ENCODE results near the gene KIF26A. TPM values are rescaled to one million over a fixed set of nuclear protein-coding genes. Genes with fewer than 3 reads are reported as not detected.

KIF26A gene
- total RNA-seq, 1 donor from 2014 or later = 20.0 TPM

DNA sequence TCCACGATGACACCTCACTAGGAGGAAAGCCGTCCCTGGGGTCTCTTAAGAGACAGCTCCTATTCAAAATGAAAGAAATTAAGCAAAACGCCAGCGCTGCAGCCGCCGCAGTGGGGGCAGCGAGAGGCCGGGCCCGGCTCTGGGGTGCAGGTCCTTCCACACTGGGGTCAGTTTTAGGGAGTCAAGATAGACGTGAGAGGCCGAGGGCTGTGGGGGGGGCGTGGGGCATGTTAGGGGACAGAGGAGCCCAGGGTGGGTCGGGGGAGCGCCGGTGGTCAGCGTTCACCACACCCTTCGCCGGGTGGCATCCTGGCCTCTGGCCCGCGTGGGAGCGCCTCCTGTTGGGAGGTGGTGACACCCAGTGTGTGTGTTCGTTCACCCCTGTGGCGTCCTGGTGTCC lies 25.7 kb downstream of the KIF26A start:
- Mint-ChIP-seq H3K9me3 (no peaks in the 10 kb centered on the region), H3K4me1 (no peaks in the 10 kb centered on the region), H3K27me3 (ENCODE audit: low read depth) (no peaks in the 10 kb centered on the region), H3K27ac (no peak overlapping the region), H3K36me3 (no peaks in the 10 kb centered on the region), H3K4me3 (no peak overlapping the region)
- TF ChIP-seq, protein P1, sequence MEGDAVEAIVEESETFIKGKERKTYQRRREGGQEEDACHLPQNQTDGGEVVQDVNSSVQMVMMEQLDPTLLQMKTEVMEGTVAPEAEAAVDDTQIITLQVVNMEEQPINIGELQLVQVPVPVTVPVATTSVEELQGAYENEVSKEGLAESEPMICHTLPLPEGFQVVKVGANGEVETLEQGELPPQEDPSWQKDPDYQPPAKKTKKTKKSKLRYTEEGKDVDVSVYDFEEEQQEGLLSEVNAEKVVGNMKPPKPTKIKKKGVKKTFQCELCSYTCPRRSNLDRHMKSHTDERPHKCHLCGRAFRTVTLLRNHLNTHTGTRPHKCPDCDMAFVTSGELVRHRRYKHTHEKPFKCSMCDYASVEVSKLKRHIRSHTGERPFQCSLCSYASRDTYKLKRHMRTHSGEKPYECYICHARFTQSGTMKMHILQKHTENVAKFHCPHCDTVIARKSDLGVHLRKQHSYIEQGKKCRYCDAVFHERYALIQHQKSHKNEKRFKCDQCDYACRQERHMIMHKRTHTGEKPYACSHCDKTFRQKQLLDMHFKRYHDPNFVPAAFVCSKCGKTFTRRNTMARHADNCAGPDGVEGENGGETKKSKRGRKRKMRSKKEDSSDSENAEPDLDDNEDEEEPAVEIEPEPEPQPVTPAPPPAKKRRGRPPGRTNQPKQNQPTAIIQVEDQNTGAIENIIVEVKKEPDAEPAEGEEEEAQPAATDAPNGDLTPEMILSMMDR (IDR thresholded peaks at IDR 0.05; ENCODE audit: unreplicated experiment) = no peak
- DNase-seq (ENCODE audit: low spot score in 2 of 2, unreplicated experiment in 2 of 2) = no peak

DNA sequence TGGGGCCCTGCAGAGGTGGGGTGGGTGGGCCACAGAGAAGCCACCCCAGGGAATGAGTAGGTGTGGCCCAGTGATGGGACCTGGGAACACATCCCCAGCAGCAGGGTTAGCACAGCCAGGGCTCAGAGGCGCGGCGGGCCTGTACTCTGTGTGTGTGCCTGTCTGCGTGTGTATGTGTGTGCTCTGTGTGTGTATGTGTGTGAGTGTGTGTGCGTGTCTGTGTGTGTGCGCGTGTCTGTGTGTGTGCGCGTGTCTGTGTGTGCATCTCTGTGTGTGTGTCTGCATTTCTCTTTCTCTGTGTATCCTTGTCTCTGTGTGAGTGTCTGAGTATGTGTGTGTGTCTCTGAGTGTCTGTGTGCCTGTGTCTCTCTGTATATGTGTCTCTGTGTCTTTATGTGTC lies 26.1 kb downstream of the KIF26A start:
- Mint-ChIP-seq H3K9me3 (no peaks in the 10 kb centered on the region), H3K27ac (no peak overlapping the region)
- TF ChIP-seq, protein P1 (IDR thresholded peaks at IDR 0.05; ENCODE audit: unreplicated experiment) = no peak

DNA sequence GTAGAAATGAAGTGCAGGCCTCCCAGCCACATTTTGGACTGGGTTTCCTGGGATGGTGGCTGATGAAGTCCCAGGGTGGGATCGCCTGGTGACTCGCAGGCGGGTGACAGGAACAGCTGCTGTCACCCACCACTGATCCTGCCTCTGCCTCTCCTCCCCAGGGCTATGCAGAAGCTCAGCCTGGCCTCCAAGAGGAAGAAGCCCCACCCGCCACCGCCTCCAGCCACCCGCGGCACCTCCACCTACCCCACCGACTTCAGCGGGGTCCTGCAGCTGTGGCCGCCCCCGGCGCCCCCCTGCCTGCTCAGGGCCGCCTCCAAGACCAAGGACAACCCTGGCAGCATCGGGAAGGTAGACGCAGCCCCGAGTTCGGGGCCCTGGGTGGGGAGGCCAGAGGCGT lies 28.3 kb downstream of the KIF26A start:
- Mint-ChIP-seq H3K4me3 (no peak overlapping the region), H3K27ac (no peak overlapping the region)
- TF ChIP-seq, protein P1 (IDR thresholded peaks at IDR 0.05; ENCODE audit: unreplicated experiment) = no peak

More for the DNA sequence above, 26.1 kb downstream of the KIF26A start:
- Mint-ChIP-seq H3K4me1 (peaks cover 2% of the 10 kb centered on the region), H3K4me3 (no peak overlapping the region), H3K36me3 (no peaks in the 10 kb centered on the region), H3K27me3 (ENCODE audit: low read depth) (no peaks in the 10 kb centered on the region)
- DNase-seq (ENCODE audit: low spot score in 2 of 2, unreplicated experiment in 2 of 2) = no peak

DNA sequence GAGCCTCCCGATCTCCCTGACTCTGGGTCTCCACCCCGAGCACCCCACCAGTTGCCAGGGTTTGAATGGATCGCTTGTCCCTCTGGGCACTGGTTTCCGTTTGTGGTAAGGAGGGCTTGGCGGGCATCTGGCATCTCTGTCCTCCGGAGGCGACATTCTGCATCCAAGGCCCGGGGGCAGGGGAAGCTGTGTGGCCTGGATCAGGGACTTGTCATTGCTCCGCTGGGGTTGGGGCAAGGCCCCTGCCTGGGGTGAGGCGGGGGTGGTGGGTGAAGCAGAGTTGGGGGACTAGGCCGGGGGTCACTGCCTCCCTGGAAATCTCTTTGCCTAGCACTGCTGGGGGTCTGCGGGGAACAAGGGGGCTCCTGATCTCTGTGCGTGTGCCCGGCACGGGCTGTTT lies 30.2 kb downstream of the KIF26A start:
- Mint-ChIP-seq H3K4me3 (no peak overlapping the region), H3K27me3 (ENCODE audit: low read depth) (no peaks in the 10 kb centered on the region), H3K4me1 (peaks cover 23% of the 10 kb centered on the region), H3K9me3 (no peaks in the 10 kb centered on the region), H3K27ac (no peak overlapping the region), H3K36me3 (no peaks in the 10 kb centered on the region)
- TF ChIP-seq, protein P1 (IDR thresholded peaks at IDR 0.05; ENCODE audit: unreplicated experiment) = no peak
- DNase-seq (ENCODE audit: low spot score in 2 of 2, unreplicated experiment in 2 of 2) = no peak

More for the DNA sequence above, 28.3 kb downstream of the KIF26A start:
- DNase-seq (ENCODE audit: low spot score in 2 of 2, unreplicated experiment in 2 of 2) = no peak
- peaks cover 21% of the 10 kb centered on the region for H3K4me1 Mint-ChIP-seq
- no peaks in the 10 kb centered on the region for H3K27me3 Mint-ChIP-seq (ENCODE audit: low read depth)
- no peaks in the 10 kb centered on the region for H3K9me3 Mint-ChIP-seq
- no peaks in the 10 kb centered on the region for H3K36me3 Mint-ChIP-seq

DNA sequence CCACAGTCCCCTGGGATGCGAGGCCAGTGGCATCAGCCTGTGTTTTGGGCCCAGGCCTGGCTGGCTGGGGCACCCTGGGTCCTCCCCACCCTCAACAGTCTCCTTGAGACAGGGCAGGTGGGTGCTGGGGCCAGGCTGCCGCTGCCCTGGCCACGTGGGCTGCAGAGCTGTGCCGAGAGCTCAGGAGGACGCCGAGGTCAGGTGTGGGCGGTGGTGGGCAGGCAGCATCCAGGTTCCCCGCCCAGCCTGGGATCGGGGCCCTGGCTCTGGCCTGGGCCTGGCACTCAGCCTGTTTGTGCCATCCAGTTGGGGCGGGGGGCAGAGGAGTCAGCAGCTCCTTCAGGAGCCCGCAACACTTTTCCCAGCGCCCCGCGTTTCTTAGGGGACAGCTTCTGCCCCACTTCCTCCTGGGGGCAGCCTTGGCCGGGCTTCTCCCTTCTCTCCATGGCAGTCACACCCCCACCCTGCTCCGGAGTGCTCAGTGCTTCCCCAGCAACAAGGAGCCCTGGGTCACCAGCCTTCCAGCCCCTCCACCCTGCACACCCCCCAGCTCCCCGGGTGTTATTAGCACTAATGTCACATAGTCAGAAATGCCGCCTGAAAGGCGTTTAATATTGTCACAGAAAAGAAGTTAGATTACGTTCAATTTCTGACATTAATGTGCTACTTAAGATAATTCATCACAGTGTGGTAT lies 30.8 kb downstream of the KIF26A start:
- TF ChIP-seq, protein P1 (IDR thresholded peaks at IDR 0.05; ENCODE audit: unreplicated experiment) = no peak
- no peak for DNase-seq (ENCODE audit: low spot score in 2 of 2, unreplicated experiment in 2 of 2)
- Mint-ChIP-seq H3K4me3 (no peak overlapping the region), H3K36me3 (no peaks in the 10 kb centered on the region), H3K9me3 (no peaks in the 10 kb centered on the region), H3K27me3 (ENCODE audit: low read depth) (no peaks in the 10 kb centered on the region), H3K27ac (no peak overlapping the region), H3K4me1 (peaks cover 23% of the 10 kb centered on the region)
